Esophagus mucosa (tissue), 1 donor: ENCODE results near the gene GRM5. TPM values are rescaled to one million over a fixed set of nuclear protein-coding genes. Genes with fewer than 3 reads are reported as not detected.

Experiments used
- ATAC-seq: fragments of 200-7000 bp; cut with Tn5 transposase; one replicate; pipeline ENCODE4 v1.9.1; 2020
- total RNA-seq: library from RNA; stranded (reverse); gene quantifications from one replicate; pipeline ENCODE4 v1.2.4, GENCODE V29; 2023
- donor health status: DM: yes; HTN: yes; CAD: no.

GRM5 gene
- total RNA-seq, 1 donor from 2014 or later = not detected

- ATAC-seq = no peak
Observed at GRCh38 chr11:88695689-88696414, 369.9 kb downstream of the GRM5 start.

- no peak for ATAC-seq
Observed at GRCh38 chr11:88692306-88693086, 373.3 kb downstream of the GRM5 start.

DNA sequence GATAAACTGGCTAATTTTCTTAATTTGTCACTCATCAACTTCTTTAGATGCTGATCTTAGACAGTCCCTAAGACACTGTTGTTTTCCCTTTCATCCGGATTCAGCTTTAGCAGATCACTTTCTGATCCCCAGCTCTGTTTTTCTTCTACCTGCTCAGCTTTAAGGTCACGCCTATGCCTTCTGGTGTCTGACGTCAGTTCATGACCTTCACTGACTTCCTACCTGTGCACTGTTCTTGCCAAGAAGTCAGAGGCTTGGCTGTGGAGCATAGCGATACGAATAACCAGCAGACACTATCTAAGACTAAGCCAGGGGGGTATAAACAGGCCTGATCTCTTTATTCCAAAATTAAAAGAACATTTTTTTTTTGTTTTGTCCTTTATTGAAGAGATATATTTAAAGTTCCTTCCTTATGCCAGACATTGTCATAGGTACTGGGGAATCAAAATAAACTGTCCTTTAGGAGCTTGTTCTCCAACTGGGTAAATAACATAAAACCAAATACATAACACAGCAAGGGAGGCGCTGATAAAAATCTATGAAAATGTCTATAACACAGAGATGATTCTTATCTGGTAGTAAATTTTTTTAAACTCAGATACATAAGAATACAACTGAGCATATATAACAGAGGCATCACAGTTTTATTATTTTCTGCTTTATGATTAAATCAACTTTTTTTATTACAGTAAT lies 376.1 kb downstream of the GRM5 start:
- peak; percentile 64 for ATAC-seq

- no peak for ATAC-seq
Observed at GRCh38 chr11:88683024-88683423, 382.8 kb downstream of the GRM5 start.

DNA sequence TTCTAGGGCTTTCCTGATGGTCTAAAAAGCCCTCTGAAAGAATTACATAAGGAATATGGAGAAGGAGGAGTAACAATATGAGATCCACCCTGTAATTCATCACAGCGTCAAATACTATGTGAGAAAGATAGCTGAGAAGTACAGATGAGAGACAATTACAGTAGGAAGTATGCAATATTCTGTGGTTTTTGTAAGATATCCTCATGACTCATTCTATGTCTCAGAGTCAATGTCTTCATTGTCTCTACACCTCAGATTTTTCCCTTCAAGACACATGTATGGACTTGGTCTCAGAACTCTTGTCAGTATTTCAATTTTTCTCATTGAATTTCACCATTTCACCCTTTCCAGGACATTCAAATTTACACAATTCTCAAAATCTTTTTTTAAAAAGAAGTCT lies 385.0 kb downstream of the GRM5 start:
- peak; percentile 65 for ATAC-seq

DNA sequence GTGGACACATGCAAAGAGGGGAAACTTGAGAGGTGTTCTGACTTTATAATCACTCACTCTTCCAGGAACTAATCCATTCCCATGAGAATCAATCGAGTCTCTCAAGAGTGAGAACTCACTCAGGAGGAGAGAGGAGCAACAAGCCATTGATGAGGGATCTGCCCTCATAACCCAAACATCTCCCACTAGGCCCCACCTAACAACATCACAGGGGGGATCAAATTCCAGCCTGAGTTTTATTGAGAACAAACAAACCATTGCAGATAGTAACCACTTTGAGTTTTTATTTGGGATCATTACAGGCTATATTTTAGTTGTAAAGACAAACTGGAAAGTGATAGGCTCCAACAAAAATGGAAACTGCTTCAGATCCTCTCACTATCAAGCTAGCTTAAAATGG lies 399.4 kb downstream of the GRM5 start:
- no peak for ATAC-seq

DNA sequence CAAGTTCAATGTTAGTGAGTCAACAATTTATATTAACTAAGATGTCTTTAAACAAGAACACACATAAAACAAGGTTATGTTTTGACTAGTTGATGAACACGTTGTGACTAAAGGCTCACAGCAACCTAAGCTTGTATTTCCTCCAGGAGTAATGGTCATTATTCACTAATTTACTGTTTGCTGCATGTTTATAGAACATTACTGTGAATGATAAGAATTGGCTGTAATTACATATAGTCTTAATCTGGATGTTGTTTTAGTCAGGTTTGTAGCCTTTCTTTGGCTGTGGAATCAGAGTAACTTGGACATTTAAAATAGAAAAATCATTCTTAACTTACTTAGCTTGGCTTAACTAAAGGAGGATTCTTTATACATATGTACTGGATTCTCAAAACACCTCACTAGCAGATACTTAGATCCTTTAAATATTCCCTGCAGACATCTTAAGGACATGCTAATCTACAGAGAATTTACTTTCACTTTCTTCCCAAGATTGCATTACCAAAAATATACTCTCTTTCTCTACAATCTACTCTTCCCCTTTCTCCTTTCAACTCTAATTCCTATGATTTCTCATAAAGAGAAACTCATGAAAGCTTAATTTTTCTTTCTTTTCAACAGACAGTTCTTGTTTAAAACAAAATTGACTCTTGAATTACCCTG lies 408.6 kb downstream of the GRM5 start:
- no peak for ATAC-seq

- no peak for ATAC-seq
Observed at GRCh38 chr11:88656283-88656682, 409.5 kb downstream of the GRM5 start.

DNA sequence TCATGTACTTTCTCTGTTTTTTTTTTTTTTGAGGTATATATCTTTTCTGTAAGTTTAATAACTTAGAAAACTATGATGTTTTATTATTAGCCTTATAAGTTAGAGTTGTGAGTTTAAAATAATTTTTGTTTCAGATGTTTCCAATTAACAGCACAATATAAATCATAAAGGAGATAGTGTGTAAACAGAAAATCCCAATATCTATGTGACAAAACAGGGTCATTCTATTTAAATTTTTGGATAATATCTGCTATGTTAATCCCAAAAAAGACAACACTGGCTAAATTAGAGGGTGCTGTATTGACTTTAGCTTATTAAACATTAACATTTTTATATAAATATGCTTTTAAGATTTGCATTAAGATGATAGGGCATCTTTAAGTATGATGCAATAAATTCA lies 410.1 kb downstream of the GRM5 start:
- no peak for ATAC-seq

GRCh38 chr11:88655196-88655595 lies 410.6 kb downstream of the GRM5 start:
- no peak for ATAC-seq

DNA sequence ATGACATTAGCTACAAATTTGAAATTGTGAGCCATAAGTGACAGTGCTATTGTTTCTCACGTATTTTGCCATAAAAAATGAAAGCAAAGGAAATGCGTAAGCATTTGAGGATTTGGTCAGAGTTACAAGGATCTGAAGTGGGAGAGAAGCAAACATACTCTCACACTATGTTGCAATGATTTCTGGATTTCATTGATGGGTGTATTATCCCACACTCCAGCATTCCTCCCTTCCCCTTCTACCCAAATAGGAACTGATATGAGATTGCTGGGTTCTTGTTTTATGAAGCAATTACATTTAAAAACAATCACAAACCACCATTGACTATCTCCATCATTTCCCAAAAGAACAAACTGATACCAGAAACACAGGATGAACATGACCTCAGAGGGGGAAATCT lies 414.2 kb downstream of the GRM5 start:
- no peak for ATAC-seq

DNA sequence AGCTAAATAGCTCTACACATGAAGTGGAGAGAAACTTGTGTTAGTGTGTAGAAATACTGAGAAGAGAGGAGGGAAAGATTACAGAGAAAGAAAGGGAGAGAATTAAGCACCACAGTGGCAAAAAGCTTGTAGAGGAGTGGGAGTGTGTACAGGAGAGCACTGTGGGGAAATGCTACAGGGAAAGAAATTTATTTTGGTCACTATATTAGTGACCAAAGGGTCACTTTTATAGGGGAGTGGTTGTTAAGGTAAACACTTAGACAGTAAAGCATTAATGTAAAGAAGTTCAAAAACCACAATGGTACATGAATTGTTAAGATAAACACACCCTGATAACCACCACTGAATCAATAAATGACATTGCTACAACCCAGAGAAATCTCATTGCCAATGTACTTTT lies 421.1 kb downstream of the GRM5 start:
- no peak for ATAC-seq

- ATAC-seq = no peak
Observed at GRCh38 chr11:88632163-88632562, 433.6 kb downstream of the GRM5 start.

GRCh38 chr11:88631497-88631896 lies 434.3 kb downstream of the GRM5 start:
- ATAC-seq = peak; percentile 77

GRCh38 chr11:88629496-88629895 lies 436.3 kb downstream of the GRM5 start:
- no peak for ATAC-seq

DNA sequence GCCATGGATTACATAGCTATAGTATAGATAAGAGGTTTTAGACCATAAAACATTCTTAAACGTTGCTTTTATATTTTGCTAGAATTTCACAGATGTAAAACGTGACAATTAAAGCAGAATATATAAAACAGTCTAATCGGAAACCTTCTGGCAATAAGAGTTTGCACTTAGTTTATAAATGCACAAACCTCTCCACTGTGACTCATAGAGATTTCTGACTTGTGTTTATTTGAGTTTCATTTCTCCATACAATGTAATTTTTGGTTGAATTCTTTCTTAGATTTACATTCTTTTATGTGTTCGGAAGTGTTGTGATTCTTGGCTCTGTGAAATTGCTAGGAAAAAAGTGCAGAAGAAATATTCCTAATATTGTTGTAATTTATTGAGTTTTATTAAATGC lies 439.6 kb downstream of the GRM5 start:
- no peak for ATAC-seq

GRCh38 chr11:88623531-88623930 lies 442.3 kb downstream of the GRM5 start:
- ATAC-seq = no peak

DNA sequence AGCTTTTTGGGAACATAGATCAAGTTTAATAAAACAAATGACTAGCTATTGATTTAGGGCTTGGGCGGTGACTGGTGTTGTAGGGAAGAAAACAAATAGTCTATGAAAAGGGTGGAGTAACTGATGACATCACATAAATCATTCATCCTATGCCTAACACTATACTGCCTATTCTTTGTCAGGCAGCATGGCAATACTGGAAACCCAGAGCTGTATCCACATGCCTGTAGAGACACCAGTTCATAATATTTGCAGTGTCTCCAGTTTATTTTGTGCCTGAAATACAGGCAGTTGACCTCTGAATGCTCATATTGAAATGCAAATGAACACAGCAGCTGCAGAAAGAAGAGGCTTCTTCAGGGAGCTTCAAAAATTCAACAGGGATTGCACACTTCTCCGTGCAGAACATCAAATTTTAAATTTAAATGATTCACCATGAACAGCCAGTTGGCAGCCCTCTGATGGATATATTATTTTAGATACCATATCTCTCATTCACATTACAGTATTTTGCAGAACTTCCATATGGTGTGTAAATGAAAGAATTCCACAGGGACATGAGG lies 445.1 kb downstream of the GRM5 start:
- ATAC-seq = no peak

- no peak for ATAC-seq
Observed at GRCh38 chr11:88619656-88620385, 446.0 kb downstream of the GRM5 start.

DNA sequence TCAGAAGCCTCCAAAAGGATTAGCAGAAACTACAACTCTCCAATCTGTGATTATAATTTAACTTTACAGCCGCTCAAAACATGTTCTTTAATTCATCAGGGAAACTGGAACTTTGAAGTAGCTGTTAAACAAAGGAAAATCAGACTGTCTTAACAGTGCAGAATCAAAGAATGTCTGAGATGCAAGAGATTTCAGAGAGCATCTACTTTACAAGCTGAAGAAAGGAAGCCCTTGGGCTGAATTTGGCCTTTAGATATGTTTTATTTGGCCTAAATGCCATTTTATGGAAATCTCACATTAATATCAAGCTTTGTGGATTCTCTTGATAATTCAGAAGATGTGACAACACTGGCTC lies 446.7 kb downstream of the GRM5 start:
- ATAC-seq = no peak

DNA sequence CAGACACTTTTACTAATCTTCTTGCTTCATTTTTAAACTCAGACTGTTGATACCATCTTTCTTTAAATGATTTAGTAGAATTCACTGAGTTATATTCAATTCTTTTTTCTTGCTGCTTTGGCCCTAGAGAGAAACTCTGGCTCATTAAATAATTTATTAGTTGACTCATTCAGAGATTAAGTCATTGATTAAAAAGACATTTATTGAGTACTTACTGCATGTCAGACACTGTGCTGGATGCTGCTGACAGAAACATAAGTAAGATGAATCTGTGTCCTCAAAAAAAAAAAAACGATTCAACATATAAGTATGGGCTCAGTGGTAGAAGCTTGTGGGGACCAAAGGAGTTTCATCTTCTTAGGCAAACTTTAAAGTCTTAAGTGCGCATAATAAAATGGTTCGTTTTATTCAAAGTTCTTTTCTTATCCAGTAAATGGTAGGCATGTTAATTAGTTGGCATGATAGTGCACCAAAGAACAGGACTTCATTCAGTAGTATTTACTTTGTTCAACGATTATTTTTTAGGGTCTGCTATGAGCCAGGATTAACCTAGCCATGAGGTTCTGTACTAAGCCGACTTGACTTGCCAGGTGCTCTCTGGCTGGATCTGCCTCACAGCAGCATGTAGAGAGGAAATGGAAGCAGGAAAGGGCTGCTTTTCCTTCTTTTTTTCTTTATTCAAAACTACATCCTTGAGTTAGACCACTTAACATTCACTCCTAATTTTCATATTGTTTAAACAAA lies 447.3 kb downstream of the GRM5 start:
- ATAC-seq = no peak
